HG02981 (cell line): Measurements from ENCODE around the gene MYD88.

Experiments used
- ATAC-seq: cut with Tn5 transposase; IDR thresholded peaks from one replicate; pipeline ENCODE4 v1.9.1; 2021; ENCODE audit warnings: mild to moderate bottlenecking, moderate library complexity; ENCODE audit not compliant: unreplicated experiment

MYD88 gene

DNA sequence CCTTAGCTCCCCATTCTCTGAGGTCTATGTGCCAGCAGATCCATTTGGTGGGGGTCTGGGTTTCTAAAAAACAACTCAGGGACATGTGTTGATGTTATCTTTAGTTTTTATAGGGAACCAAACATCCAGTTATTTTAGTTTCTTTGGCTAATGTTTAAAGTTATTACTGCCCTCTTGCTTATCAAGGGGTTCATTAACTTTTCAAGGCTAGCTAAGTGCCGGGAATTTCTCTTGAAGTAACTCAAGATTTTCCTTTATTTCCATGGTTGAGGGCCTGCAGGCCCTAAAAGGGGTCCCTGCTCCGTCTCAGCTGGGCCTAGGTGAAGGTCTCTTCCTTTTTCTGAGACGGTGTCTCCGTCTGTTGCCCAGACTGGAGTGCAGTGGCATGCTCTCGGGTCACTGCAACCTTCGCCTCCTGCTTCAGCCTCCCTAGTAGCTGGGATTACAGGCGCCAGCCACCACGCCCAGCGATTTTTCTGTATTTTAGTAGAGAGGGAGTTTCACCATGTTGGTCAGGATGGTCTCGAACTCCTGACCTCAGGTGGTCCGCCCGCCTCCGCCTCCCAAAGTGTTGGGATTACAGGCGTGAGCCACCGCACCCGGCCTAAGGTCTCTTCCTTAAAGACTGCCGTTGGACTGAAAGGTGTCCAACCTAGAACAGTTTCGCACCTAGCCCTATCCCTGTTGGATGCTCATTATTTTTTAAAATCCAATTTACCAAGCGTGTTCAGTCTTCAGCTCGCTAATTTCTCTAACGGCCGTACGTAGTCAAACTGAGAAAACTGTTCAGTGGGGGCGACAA, 25.6 kb downstream of the MYD88 start:
- ATAC-seq, result no peak

DNA sequence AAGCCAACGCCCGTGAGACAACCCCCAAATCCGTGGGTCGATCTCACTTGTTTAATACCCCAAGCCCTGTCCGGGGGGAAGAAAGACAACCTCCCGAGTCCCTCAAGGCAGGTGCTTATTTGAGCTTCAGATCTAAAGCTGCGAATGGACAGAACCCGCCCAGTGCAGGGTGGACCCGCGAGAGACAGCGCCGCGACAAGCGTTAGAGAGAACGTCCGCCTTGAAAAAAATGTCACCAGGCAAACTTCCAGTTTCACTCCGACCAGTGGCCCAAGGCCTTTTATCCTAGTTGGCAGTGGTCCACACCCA, 26.1 kb downstream of the MYD88 start:
- peak; percentile 18 for ATAC-seq

DNA sequence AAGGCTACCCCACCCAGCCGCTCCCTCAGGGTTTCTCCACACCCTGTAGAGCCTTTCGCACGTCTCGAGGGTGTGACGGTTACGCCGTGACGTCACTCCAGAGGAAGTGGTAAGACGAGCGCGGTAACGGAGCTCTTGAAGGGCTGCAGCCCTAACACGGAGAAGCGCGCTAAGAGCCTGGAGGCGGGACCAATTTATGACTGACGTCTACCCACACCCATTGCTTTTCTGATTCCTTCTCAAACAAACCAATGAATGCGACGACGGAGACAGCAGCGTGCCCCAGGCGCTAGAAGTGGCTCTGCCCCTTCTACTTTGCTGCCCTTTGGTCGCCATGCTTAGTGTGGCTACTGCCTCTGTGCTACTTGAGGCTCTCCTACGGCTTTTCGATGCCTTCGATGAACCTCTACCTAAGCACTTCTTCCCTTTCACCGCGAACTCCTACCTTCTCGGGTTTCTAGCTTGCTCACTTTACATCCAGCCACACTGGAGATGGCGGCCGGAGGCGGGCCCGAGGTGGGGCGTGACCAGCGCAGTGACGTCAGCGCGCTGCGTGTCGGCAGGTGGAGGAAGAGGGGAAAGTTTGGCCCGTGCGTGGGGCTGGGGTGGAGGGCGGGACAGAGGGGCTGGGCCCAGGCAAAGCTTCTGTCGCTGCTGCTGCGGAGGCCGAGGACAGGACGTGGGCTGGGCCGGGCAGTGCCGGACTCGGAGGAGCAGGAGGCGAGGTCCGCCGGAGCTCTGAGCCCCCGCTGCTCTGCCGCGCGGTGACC, 26.7 kb downstream of the MYD88 start, which contains the start of gene OXSR1:
TSS of gene OXSR1 (plus strand) at position 586 of the 770 bp plus-strand sequence. CDS start 340 bp downstream, outside the sequence.
- peak; percentile 91 for ATAC-seq

DNA sequence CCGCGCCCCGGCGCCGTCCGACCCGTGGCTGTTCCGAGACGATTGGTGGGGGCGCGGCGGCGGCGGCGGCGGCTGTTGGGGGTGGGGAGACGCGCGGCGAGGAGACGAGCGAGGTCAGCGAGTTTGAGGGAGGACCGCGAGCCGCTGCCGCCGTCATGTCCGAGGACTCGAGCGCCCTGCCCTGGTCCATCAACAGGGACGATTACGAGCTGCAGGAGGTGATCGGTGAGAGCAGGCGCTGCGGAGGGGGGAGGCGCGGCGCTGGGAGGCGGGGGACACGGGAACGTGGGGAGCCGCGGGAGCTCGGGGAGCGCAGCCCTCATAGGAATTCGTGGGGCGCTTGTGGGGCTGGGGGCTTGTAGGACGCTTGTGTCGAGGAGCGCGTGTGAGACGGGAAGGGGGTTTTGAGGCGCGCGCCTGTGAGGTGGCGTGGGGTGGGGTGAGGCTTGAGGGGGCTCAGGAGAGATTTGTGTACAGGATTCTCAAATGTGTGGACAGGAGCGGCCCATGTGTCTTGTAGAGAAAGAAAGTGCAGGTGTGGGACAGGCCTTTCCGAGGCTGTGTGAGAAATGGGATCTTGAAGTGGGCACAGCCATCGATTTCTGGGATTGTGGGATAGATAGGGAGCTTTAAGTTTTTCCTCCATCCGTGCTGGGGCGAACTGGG, 27.4 kb downstream of the MYD88 start:
- ATAC-seq, result no peak

DNA sequence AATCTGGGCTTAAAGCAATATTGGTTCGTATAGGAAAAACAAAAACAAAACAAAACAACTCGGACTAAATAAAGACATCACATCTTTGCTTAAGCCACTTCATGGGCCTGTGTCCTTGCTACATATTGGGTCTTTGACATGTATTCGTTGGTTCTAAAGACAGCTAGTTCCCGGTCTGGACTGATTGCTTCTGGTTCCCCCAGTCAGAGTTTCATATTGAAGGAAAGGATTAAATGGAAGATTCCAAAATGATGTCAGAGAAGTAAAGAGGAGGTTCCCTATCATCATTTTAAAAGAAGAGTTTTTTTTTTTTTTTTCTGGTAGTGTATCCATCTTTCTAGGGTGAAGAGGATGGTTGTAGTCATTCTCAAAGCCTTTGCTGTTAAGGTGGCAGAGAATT, 29.1 kb downstream of the MYD88 start:
- no peak for ATAC-seq

DNA sequence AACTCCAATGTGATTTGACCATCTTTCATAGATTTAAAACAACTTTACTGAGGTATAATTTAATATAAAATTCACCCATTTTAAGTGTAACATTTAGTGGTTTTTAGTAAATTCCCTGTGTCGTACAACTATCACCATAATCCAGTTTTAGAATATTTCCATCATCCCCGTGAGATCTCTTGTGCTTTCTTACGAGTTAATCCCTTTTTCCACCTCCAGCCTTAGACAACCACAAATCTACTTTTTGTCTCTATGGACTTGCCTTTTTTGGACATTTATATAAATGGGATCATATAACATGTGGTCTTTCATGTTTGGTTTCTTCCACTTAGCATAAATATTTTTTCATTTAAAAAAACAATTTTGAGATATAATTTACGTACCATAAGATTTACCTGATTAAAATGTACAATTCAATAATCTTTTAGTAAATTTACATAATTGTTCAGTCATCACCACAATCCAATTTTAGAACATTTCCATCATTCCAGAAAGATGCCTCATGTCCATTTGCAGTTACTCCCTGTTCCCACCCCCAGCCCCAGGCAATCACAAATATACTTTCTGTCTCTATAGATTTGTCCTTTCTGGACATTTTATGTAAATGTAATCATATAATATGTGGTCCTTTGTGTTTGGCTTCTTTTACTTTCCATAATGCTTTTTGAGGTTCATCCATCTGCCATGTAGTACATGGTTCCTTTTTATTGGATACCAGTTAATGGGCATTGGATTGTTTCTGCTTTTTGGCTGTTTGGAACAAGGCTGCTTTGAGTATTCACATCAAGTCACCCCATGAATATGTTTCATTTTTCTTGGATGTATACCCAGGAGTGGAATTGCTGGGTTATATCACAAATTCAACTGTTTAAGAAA, 29.9 kb downstream of the MYD88 start:
- no peak for ATAC-seq

DNA sequence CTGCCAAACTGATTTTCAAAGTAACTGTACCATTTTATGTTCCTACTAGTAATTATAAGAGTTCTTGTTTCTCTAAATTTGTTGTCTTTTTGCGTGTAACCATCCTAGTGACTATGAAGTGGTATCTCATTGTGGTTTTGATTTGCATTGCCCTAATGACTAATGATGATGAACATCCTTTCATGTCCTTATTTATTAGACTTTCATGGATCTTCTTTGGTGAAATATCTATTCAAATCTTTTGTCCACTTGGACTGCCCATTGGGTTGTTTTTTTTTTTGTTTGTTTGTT, 30.5 kb downstream of the MYD88 start:
- no peak for ATAC-seq

DNA sequence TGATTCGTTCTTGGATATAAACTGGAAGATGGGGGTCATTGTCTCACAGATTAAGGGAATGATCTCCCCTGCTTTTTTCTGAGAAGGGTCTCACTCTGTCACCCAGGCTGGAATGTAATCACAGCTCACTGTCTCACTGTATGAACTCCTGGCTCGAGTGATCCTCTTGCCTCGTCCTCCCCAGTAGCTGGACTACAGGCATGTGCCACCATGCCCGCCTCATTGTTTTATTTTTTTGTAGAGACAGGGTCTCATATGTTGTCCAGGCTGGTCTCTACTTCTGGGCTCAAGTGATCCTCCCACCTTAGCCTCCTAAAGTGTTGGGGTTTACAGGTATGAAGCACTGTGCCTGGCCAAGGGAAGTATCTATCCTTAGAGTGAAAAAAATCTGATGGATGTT, 32.3 kb downstream of the MYD88 start:
- no peak for ATAC-seq

DNA sequence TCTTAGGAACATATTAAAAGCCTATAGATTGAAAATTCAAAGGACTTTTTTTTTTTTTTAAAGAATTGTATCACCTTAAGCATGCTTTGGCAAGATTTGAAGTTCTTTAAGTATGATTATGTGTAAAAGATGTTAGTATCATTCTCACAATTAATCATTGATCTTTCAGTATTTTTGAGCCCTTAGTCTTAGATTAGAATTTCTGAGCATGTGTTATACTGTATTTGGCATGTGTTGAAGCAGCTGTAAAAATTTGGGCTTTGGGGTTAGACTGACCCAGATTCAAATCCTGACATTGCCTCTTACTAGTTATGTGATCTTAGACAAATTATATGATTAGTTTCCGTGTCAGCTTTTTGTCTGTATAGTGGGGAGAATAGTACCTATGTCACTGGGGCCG, 33.2 kb downstream of the MYD88 start:
- ATAC-seq, result no peak

DNA sequence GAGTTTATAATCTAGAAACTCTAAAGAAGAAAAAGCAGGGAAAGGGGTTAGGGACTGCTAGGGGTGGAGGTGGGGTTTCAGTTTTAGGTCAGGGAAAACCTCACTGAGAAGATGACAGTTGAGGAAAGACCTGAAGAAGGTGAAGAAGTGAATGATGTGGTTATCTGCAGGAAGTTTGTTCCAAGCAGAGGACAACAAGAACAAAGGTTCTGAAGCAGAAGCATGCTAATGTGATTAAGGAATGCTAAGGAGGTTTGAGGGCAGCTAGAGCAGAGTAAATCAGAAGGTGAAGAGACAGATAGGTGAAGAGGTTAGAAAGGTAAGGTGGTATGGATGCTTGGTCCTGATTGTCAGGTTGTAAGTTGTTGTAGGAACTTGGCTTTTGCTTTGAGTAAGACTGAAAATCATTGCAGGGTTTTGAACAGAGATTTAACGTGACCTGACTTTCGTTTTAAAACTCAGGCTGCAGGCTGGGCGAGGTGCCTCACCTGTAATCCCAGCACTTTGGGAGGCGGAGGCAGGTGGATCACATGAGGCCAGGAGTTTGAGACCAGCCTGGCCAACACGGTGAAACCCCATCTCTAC, 35.5 kb downstream of the MYD88 start:
- peak; percentile 48 for ATAC-seq

DNA sequence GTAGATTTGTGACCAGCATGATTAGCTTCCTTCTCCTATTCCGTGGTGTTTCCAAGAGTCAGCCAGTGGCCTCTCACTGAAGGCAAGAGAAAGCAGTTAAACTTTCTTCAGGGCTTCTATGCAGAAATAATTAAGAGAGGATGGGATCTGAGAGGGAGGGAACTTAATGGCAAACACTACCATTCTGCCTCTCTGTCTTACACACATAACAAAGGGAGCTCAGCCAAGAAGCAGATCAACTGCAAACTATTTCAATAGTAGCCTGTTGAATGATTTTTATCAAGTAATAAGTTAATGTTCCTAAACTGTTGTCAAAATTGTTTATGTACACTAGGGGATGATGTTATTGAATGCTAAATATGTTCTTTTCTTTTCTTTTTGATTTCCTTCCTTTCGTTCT, 38.7 kb downstream of the MYD88 start:
- ATAC-seq, result no peak

DNA sequence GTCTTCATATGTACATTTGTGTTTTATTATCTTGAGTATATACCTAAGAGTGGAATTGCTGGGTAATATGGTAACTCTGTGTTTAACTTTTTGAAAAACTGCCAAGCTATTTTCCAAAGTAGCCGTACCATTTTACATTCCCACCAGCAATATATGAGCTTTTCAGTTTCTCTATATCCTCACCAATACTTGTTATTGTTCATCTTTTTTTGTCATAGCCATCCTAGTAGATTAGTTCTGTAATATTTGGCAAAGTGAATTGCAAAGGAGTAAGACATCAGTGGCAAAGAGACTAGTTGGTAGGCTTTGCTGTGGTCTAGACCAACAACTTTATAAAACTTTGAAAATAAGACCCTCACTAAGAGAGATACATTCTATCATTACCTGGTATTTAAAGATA, 48.3 kb downstream of the MYD88 start:
- ATAC-seq, result no peak

DNA sequence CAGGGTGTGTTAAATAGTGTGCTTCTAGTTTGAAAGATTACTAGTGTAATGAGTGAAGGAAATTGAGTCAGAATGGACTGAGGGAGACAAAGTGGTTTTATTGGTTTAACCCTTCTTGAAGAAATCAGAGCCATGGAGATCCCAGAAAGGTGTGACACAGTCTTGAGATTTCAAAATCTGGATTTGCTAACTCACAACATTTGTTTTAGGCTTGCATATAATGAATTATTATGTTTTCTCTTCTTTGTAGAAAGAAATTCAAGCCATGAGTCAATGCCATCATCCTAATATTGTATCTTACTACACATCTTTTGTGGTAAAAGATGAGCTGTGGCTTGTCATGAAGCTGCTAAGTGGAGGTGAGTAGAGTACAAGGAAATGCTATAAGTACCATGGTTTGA, 52.0 kb downstream of the MYD88 start:
- ATAC-seq, result no peak
